ENCODE results near the gene RAPGEF3.

Gene RAPGEF3

GRCh38 chr12:47711448-47711847, 47.2 kb downstream of the RAPGEF3 start:
- H3K4me3 ChIP-seq (ENCODE audit: low read length) = no peak overlapping the region
- DNase-seq (ENCODE audit: low read depth) = no peak
- TF ChIP-seq CTCF (conservative IDR thresholded peaks at IDR 0.05; ENCODE audit: low read length) = no peak

- no peak for DNase-seq (ENCODE audit: low read depth)
- no peak for TF ChIP-seq CTCF (conservative IDR thresholded peaks at IDR 0.05; ENCODE audit: low read length)
- H3K4me3 ChIP-seq (ENCODE audit: low read length) = no peak overlapping the region
Measured at GRCh38 chr12:47710278-47710677, 48.4 kb downstream of the RAPGEF3 start.

GRCh38 chr12:47709671-47710070, 49.0 kb downstream of the RAPGEF3 start:
- DNase-seq (ENCODE audit: low read depth) = no peak
- no peak overlapping the region for H3K4me3 ChIP-seq (ENCODE audit: low read length)
- no peak for TF ChIP-seq CTCF (conservative IDR thresholded peaks at IDR 0.05; ENCODE audit: low read length)

GRCh38 chr12:47709237-47709636, 49.4 kb downstream of the RAPGEF3 start:
- no peak for DNase-seq (ENCODE audit: low read depth)
- no peak overlapping the region for H3K4me3 ChIP-seq (ENCODE audit: low read length)
- no peak for TF ChIP-seq CTCF (conservative IDR thresholded peaks at IDR 0.05; ENCODE audit: low read length)

GRCh38 chr12:47707905-47708543, 50.7 kb downstream of the RAPGEF3 start:
- H3K4me3 ChIP-seq (ENCODE audit: low read length) = no peak overlapping the region
- no peak for TF ChIP-seq CTCF (conservative IDR thresholded peaks at IDR 0.05; ENCODE audit: low read length)
- DNase-seq (ENCODE audit: low read depth) = no peak

GRCh38 chr12:47707355-47707754, 51.3 kb downstream of the RAPGEF3 start:
- no peak for TF ChIP-seq CTCF (conservative IDR thresholded peaks at IDR 0.05; ENCODE audit: low read length)
- no peak for DNase-seq (ENCODE audit: low read depth)
- no peak overlapping the region for H3K4me3 ChIP-seq (ENCODE audit: low read length)

GRCh38 chr12:47705566-47706425, 52.9 kb downstream of the RAPGEF3 start, which contains the start of gene RPAP3:
RPAP3 (minus strand) TSS chr12:47706030; CDS start chr12:47702840, 3,190 bp downstream.
- DNase-seq (ENCODE audit: low read depth) = peak; percentile 91
- TF ChIP-seq CTCF (conservative IDR thresholded peaks at IDR 0.05; ENCODE audit: low read length) = peak; percentile 57
- peak within 1 kb of the TSS; percentile 75 for H3K4me3 ChIP-seq (ENCODE audit: low read length)
